ENCODE results near the gene APCDD1L.
A peak's percentile ranks its signal among the peaks of the same experiment; 100 is the strongest.

APCDD1L gene

DNA sequence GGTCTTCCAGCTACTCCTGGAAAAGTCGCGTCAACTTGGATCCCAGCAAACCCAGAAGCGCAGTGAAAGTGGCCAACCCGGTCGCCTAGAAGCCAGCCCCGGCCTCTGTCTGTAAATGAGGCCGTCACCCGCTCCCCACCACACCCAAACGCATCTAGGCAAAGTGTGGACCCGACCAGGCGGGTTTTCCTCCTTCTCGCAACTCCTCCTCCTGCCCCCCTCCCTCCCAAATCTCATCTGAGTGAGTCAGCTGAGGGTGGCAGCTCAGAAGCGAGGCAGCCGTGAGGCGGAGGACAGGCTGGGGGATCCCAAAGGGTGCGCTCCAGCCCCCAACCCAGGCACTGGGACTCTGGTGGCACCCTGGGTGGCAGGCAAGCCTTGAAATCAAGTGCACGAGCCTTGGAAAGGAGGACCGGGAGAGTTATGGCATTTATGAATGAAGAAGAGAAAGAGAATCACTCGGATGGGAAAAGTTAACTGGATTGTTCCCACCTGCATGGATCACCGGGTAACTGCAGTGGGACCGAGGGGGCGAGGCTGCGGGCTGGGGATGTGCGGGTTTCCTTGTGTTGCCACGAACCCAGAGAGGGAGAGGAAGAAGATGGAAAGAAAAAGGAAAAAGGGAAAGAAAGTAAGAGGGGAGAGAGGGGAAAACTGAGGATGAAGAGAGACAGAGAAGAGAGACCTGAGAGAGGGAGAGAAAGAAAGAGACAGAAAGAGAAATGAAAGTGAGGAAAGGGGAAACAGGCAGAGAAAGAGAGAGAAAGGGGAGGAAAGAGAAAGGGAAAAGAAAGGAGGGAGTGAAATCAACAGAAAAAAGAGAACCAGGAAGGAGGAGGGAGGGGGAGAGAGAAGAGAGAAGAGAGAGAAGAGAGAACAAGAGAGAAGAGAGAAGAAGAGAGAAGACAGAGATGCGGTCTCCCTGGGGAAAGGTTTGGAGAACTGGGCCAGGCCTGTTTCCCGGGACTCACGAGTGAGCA, at the start of gene APCDD1L:
TSS of gene APCDD1L (minus strand) at position 167 of the 980 bp plus-strand sequence. CDS start 692 bp downstream, outside the sequence.
- intact Hi-C loops (cut with DNase I) = no loop called here
- peak in 28 of 42 donors; percentile 2 to 64 (median 30) for DNase-seq

DNA sequence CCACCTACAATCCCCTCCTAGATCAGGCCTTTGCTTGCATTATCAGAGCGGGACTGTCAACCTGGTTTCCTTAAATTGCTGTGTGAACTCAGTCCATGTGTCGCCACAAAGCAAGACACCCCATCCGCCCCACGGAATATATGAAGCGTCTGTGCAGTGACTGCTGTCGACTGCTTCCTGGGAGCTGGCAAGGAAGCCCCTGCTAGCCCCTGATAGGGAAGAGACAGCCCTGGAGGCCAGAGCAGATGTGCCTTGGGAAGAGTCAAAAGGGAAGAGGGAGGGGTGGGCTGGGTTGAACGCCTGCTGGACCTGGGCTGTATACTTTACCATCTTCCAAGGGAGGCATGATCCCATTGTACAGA, 44.1 kb upstream of the APCDD1L start:
- DNase-seq = no peak
- intact Hi-C loops (cut with DNase I) = no loop called here

DNA sequence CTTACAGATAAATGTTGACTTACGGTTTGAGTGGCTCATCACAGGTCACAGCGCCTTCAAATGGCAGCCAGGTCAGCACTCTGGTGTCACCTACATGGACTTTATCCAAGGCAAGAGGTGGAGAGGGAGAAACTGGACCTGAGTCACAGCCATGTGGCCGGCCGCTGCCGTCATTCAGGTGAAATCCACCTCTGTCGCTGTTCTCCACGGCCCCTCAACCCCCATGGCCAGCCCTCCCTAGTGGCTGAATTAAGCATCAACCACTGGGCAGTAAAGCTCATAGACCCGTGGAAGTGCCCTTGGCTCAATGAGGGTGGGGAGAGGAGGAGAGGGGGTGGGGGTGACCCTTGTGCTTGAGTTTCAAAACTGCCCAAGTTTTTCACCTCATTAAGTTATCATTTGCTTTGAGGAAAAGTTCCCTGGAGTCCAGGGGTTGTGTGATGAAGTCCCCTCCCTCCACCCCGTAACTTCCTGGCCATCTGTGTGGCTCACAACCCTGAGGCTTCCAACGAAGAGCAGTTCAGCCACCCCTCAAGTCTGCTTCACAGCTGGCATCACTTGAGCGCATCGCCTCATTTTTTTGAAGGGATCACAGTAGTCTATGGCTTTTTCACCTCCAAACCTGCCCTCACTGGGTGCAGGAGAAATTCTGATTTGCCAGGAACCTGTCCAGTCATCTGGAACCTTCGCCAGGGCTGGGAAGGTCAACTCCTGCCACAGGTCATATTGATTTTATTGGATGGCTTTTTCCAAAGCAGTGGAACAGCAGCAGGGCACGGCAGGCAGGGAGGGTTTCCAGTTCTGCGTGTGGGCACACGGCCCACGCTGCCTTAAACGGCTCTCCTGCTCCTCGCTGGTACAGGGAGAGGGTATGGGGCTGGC, 43.5 kb upstream of the APCDD1L start:
- no peak for DNase-seq
- intact Hi-C loops (cut with DNase I) = no loop called here

DNA sequence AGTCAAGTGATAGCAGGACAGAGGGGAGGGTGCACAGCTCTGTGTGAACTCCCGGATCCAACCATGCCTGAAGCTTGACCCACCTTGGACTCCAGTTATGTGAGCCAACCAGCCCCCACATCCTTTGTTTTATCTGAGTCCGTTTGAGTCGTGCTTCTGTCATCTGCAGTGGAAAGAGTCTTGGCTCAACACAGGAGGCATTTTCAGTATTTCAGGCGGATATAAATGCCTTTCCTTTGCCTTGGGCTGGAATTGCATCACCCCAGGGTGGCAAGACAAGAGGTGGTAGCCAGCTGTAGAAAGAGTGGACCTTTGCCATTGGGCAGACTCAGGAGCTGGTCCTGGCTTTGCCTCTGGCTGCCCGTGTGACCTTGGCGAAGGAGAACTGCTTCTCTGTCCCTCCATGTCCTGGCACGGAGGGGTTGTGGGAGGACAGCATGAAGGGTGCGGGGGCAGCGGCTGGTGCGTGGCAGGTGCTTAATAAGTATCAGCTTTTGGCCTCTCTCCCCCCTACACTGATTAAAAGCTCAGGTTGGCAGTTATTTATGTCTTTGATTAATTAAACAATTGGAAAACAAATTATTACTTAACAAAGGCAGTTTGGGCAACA, 42.6 kb upstream of the APCDD1L start:
- intact Hi-C loops (cut with DNase I) = no loop called here
- DNase-seq = no peak

DNA sequence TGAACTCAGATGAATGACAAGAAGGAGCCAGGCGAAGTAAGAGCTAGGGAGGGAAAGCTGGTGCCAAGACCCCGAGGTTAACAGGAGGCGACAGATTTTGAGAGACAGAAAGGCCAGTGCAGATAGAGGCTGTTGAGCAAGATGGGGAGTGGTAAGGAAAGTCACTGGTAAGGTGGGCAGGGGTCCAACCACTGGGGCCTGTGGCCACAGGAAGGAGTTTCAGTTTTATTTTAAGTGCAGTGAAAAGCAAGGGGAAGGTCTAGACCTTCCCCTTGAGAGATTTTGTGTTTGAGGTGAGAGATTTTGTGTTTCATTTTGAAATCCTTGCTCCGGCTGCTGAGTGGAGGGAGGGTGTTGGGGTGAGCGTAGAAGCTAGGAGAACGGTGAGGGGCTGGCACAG, 41.8 kb upstream of the APCDD1L start:
- intact Hi-C loops (cut with DNase I) = no loop called here
- no peak for DNase-seq

DNA sequence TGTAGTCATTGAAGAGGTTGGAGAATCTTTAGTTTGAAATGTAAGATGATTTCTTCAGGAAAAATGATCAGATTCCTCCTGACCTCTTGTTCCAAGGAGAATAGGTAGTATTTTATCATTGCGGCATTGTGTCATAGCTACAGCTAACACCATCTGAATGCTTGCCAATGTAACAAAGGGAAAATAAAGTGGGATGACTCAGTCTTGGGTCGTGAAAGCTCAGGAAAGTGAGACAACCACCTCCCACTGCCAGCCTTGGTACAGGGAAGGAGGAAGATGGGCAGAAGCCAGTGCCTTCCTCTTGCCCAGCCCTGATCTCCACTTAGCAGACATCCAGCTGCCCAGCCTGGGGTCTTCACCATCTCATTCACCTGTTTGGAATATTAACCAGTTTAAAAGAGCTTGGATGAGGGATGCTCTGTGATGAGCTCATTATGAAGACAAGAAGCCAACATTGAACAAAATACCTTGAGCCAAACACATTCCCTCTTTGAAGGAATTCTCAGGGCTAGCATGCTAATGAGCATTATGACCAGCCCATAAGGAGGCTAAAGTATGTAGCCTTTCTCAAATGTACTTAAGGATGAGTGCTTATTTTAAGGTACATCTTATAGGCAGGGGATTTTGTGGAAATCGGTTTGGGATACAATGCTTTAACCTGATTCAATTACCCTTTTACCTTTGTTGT, 40.0 kb upstream of the APCDD1L start:
- intact Hi-C loops (cut with DNase I) = no loop called here
- DNase-seq = peak in 24 of 42 donors; percentile 13 to 75 (median 42)

DNA sequence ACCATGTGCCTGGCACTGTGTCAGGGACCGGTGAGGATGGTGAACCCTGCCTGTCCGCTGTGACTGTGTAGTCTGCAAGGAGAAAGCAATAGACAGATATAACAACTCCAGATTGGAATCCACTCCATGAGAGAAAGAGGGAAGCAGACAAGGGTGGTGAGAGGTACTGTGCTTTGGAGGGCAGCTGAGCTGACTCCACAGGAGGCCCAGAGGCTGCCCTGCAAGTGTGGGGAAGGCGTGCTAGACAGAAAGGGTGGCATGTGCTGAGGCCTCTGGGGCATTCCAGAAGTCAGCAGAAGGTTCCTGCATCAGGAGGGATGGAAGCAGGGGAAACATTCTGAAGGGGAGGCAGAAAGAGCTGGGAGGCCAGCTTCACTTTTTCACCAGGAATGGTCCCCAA, 39.3 kb upstream of the APCDD1L start:
- intact Hi-C loops (cut with DNase I) = no loop called here

DNA sequence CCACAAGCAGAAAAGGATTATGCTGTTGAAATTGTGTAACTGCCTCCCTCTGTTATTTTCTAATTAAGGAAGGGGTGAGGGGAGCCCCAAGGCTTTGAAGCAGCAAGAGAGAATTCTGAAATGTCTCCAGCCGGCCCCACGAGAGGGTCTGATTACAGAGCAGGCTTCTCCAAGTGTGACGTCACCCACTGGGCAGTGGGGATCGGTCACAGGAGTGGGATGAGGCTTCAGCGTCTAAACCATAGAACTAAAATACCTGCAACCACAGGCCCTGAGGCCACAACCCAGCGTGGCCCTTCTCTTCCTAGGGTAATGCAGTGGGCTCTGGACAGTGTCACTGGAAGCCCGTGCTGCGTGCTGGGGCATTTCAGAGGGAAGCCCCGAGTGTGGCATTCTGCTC, 38.6 kb upstream of the APCDD1L start:
- intact Hi-C loops (cut with DNase I) = no loop called here
- peak in 3 of 42 donors; percentile 7 to 40 (median 35) for DNase-seq

More for the DNA sequence above, 39.3 kb upstream of the APCDD1L start:
- DNase-seq = peak in 2 of 42 donors; percentile 12 to 23

DNA sequence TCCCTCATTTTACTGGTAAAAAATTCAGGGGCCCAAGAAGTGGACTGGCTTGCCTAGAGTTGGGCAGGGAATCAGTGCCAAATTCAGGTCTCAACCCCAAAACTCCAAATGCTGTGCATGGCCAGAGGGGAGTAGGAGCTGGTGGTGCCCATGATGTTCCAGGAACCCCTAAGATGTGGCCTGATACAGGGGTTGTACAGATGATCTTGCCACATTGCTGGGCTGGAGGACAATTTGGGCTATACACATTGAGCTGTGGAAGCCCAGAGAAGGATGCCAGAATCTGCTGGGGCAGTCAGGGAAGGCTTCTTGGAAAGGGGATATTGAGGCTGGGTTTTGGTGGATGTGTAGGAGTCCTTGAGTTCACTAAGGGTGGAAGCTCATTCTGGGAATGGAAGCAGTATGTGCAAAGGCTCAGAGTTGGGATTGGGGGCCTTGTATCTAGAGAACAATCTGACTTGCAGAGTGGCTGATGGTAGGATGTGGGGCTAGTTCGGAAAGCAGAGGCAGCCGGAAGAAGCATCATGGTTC, 38.0 kb upstream of the APCDD1L start:
- peak in 2 of 42 donors; percentile 5 to 31 for DNase-seq
- intact Hi-C loops (cut with DNase I) = no loop called here

DNA sequence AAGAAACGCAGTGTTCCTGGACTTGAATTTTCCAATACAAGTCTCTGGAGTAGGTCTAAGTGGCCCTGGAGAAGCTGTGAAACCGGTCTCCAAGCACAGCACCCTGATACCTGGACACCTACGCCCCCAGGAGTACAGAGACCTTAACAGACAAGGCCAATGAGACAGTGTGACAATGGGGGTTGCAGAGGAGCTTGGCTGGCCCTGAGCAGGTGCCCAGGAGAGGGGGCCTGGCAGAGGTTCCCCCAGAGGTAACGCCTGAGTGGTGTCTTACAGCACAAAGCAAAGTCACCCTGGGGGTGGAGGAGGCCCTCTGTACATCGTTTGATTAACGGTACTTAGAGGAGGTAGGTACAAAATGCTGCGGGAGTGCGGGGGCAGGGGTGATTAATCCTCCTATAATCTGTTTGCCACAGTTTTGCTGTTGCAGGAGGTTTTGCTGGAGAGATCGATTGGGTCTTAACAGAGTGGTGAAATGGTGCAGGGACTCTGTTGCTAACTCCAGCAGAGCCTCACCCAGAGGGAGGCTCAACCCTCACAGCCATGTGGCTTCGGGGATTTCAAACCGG, 37.3 kb upstream of the APCDD1L start:
- intact Hi-C loops (cut with DNase I) = no loop called here

DNA sequence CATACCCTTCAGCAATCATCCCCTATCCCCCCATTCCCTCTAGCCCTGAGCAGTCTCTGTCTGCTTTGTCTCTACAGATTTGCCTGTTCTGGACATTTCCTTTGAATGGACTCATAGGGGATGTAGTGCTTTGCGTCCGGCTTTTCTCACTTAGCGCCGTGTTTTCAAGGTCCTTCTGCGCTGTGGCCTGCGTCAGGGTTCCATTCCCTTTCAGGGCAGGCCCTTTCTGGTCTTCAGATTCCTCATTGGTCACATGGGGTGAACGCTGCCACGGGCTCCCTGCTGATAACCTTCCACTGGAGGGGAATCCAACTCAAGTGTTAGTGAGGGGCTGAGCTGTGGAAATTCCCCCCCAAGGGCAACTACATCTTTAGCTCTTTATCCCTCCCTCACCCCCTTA, 36.4 kb upstream of the APCDD1L start:
- DNase-seq = peak in 4 of 42 donors; percentile 6 to 23 (median 20)
- intact Hi-C loops (cut with DNase I) = no loop called here

More for the DNA sequence above, 37.3 kb upstream of the APCDD1L start:
- DNase-seq = peak in 41 of 42 donors; percentile 14 to 83 (median 51)

DNA sequence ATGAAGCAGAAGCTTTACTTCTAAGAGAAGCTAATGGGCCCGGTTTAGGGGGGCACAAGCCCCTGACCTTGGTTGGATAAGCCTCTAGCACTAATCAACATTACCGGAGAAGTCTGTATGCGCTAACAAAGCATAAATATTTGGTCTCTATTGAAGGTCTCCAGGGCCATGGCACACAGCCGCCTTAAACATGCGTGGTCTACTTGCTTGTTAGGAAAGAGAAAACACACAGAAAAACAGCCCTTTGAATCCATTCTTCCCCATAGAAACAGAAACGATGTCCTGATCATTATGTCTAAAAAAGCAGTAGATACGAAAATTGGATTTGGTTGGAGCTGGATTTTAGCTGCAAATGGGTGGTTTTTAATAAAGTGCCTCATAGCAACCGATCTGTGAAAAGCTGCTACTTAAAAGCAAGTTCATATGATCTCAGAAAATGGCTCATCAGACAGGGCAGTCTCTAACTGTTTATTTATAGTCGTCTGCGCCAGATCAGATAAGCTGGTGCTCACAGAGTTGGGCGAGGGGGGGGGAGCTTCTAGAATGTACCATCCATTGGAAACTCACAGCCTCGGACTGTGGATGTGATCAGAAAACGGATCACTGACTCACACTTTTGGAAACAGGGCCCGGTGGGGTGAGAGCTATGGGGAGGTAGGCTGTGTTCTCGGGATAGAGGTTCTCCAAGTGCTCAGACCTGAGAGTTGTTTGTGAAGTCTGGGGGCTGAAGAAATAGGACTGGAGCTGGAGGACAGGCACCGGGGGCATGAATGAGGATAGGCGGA, 35.3 kb upstream of the APCDD1L start:
- intact Hi-C loops (cut with DNase I) = no loop called here
- DNase-seq = peak in 4 of 42 donors; percentile 4 to 34 (median 15)

DNA sequence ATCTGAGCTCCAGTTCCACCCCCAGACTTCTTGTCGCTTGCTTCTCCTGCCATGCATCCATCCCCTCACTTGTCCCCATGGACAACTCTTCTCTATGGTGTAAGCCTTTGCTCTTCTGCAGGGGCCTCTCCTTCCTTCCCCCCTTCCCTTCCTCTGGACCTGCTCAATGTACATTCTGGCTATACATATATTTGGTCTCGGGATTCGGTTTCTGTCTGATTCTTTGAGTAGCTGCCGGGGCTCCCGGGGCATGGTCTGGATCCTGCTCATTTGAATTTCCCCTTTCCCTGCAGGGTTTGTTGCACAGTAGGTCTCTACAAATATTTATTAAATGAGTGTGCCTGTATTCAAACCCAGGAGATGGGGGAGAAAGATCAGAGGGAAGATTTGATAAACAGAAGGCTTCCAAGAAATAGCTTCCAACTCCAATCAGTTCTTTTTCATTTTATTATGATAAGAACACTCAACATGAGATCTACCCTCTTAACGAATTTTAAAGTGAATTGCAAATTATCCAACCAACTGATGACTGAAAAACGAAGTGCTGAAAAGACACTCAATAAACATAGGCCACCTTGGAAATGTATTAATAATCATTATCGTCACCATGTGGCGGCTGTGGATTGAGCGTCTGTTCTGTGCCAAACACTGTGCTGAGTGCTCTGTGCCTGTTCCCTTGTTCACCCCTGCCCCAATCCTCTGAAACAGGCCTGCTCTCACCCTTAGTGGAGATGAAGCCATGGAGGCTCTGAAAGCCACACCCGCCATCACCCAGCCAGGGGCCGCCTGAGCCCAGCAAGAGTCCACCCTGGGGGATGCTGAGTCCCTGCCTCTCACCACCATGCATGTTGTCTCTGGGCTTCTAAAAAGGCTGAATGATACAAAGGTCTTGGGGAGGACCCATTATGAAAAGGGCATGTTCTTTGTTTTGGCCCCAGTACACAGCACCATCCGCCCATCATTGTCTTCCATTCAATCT, 34.3 kb upstream of the APCDD1L start:
- intact Hi-C loops (cut with DNase I) = no loop called here
- DNase-seq = peak in 3 of 42 donors; percentile 5 to 30 (median 25)

DNA sequence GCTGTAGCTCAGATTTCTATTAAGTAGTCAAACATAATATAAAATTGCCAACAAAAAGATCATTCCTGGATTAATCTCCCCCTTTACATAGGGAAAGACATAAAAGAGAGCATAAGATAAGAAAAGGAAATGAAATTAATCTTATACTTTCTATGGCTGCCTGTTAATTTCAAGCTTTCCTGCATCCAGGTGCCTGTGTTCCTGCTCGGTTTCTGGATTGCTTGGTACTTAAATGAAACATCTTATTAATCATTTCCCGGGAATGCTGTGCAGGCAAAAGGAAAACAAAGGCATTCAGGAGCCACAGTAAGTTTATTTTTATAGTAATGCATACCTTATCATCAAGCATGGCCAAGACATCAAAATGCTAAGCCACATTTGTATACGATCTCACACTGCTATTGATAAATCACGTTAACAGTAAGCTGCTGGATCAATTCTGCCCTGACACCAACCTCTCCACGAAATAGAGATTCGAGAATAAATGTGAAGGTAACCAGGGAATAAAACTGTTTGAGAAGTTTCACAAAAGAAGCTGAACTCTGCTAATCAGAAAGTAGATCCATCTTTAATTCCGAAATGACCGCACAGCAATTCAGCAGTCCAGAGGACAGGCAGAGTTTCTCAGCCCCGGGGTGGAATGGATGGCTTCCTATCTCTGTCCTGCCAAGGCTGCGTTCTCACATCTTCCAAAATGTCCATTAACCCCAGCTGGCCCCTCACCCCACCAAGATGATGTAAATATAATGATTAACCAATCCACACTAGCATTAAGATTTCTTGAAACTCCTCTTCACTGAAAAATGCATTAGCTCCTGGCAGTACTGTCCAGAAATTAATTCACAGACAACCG, 32.6 kb upstream of the APCDD1L start:
- intact Hi-C loops (cut with DNase I) = no loop called here
- peak in 3 of 42 donors; percentile 4 to 22 (median 13) for DNase-seq
